ENCODE measurements around the gene CSMD2. TPM values are rescaled to one million over a fixed set of nuclear protein-coding genes. Genes with fewer than 3 reads are reported as not detected.

Gene CSMD2
- total and polyA plus RNA-seq, 7 donors = 0.02 to 0.32 (median 0.10) TPM

- WGBS, 3 donors = 89 to 96% (median 91%) methylated on average over 3 of the region's 3 CpGs
- DNase-seq (no peak), ATAC-seq (no peak)
- Histone ChIP-seq H3K4me1 (no peaks in the 10 kb centered on the region), H3K27me3 (ENCODE audit: insufficient read depth in 3 of 3, low read length in 2 of 3) (peaks cover 0 to 6% (median 4%) of the 10 kb centered on the region in 3 donors), H3K4me3 (no peak overlapping the region), H3K36me3 (ENCODE audit: insufficient read depth in 1 of 2, low read depth in 1 of 2) (no peaks in the 10 kb centered on the region), H3K9me3 (no peaks in the 10 kb centered on the region), H3K27ac (no peak overlapping the region)
- intact Hi-C loops (cut with DNase I) = no loop called here
- TF ChIP-seq CTCF (IDR thresholded peaks at IDR 0.05) = no peak
Measured at GRCh38 chr1:33975961-33976360, 189.1 kb downstream of the CSMD2 start.

DNA sequence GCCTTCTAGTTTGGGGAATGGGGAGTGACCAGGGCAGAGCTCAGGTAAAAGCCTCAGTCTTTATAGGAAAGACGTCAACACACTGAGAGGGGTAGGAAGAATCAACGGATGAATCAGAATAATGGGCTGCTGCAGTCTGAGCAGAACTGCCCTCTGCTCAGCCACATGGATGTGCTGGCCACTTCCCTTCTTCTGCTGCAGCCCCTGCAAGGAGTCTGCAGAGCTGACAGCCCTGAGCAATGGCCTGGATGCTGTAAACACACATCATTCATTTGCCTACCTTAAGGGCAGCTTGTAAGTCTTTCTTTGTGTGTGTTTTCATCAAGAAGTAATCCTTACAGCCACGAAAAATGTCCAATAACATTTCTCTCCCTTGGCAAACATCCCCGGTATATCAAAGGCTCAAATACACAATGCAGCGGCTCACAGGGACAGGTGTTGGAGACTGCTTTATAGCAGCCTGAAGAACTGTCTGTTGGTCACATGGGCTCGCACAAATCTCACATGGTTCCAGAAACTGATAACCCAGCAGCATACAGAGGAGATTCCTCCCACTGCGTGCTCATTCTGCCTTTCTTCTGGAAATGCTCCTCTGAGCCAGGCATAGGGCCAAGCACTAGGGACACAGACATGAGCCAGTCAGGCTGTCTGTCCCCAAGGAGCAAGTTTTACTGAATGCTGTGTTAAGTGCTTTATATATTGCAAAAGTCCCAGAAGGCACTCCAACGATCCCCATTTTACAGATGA is 191.1 kb downstream of the CSMD2 start:
- Histone ChIP-seq H3K27ac (no peak overlapping the region), H3K27me3 (ENCODE audit: insufficient read depth in 3 of 3, low read length in 2 of 3) (peaks cover 0 to 4% (median 3%) of the 10 kb centered on the region in 3 donors), H3K4me1 (no peaks in the 10 kb centered on the region), H3K36me3 (ENCODE audit: insufficient read depth in 1 of 2, low read depth in 1 of 2) (no peaks in the 10 kb centered on the region), H3K4me3 (no peak overlapping the region), H3K9me3 (no peaks in the 10 kb centered on the region)
- no peak for ATAC-seq
- no peak for DNase-seq
- intact Hi-C loops (cut with DNase I) = no loop called here
- 42 to 49% (median 43%) methylated on average over 8 of the region's 8 CpGs for WGBS, 3 donors
- TF ChIP-seq CTCF (IDR thresholded peaks at IDR 0.05) = no peak

- Histone ChIP-seq H3K9me3 (no peaks in the 10 kb centered on the region), H3K4me3 (no peak overlapping the region), H3K36me3 (ENCODE audit: insufficient read depth in 1 of 2, low read depth in 1 of 2) (no peaks in the 10 kb centered on the region), H3K27me3 (ENCODE audit: insufficient read depth in 3 of 3, low read length in 2 of 3) (peaks cover 0 to 4% (median 2%) of the 10 kb centered on the region in 3 donors), H3K4me1 (no peaks in the 10 kb centered on the region), H3K27ac (no peak overlapping the region)
- TF ChIP-seq CTCF (IDR thresholded peaks at IDR 0.05) = no peak
- ATAC-seq = peak in 3 of 4 donors; percentile 51 to 83 (median 71)
- peak in 1 of 2 donors; percentile 44 for DNase-seq
- intact Hi-C loops (cut with DNase I) = no loop called here
- 62 to 66% (median 62%) methylated on average over 10 of the region's 10 CpGs for WGBS, 3 donors
Measured at GRCh38 chr1:33972676-33973395, 192.2 kb downstream of the CSMD2 start.

GRCh38 chr1:33971913-33972312 is 193.1 kb downstream of the CSMD2 start:
- Histone ChIP-seq H3K9me3 (no peaks in the 10 kb centered on the region), H3K36me3 (ENCODE audit: insufficient read depth in 1 of 2, low read depth in 1 of 2) (no peaks in the 10 kb centered on the region), H3K27me3 (ENCODE audit: insufficient read depth in 3 of 3, low read length in 2 of 3) (peaks cover 0 to 4% (median 2%) of the 10 kb centered on the region in 3 donors), H3K27ac (no peak overlapping the region), H3K4me1 (no peaks in the 10 kb centered on the region), H3K4me3 (no peak overlapping the region)
- no peak for DNase-seq
- ATAC-seq = no peak
- intact Hi-C loops (cut with DNase I) = no loop called here
- WGBS, 3 donors = 65 to 74% (median 69%) methylated on average over 7 of the region's 7 CpGs
- TF ChIP-seq CTCF (IDR thresholded peaks at IDR 0.05) = no peak

Data from psoas muscle (tissue), 8 donors.